ENCODE results near the gene MRPL32.

Gene MRPL32

DNA sequence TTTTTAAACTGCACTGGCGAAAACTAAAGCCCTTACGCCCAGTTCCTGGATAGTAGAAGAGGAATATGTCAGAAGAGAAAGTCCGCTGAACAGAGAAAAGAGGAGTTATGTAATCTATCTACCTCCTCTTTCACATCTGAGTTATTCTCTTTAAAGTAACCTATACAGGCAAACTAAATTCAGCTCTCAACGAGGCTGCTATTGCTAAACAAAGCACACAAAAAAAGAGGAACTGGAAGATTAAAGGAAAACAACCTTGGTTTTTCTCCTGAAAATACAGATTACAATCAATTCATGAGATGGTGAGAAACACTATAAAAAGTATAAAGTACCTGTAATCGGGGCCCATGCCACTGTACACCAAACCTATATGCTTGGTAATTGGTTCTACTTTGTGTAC is 6.0 kb upstream of the MRPL32 start:
- DNase-seq (ENCODE audit: low read depth), result no peak
- no peak overlapping the region for H3K4me3 ChIP-seq (ENCODE audit: low read length)
- TF ChIP-seq, protein P1, sequence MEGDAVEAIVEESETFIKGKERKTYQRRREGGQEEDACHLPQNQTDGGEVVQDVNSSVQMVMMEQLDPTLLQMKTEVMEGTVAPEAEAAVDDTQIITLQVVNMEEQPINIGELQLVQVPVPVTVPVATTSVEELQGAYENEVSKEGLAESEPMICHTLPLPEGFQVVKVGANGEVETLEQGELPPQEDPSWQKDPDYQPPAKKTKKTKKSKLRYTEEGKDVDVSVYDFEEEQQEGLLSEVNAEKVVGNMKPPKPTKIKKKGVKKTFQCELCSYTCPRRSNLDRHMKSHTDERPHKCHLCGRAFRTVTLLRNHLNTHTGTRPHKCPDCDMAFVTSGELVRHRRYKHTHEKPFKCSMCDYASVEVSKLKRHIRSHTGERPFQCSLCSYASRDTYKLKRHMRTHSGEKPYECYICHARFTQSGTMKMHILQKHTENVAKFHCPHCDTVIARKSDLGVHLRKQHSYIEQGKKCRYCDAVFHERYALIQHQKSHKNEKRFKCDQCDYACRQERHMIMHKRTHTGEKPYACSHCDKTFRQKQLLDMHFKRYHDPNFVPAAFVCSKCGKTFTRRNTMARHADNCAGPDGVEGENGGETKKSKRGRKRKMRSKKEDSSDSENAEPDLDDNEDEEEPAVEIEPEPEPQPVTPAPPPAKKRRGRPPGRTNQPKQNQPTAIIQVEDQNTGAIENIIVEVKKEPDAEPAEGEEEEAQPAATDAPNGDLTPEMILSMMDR (IDR thresholded peaks at IDR 0.05; ENCODE audit: insufficient read depth, low read depth, low read length, missing control alignments), result no peak

DNA sequence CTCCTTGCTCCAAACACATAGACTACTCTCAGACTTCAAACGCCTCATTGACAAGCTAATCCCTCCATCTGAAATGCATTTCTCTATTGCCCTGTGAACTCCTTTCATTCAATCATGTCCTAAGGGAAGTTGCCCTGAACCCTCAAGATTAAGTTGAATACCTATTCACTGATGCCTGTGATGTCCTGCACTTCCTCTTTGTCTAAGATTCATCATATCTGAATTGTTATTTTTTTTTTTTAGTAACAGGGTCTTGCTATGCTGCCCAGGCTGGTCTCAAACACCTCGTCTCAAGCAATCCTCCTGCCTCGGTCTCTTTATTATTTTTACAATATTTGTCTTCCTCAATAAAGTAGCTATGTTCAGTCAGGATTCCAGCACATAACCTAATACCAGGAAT is 3.4 kb upstream of the MRPL32 start:
- TF ChIP-seq, protein P1 (IDR thresholded peaks at IDR 0.05; ENCODE audit: insufficient read depth, low read depth, low read length, missing control alignments), result no peak
- H3K4me3 ChIP-seq (ENCODE audit: low read length), result no peak overlapping the region
- no peak for DNase-seq (ENCODE audit: low read depth)

GRCh38 chr7:42929449-42929848 is 2.7 kb upstream of the MRPL32 start:
- TF ChIP-seq, protein P1 (IDR thresholded peaks at IDR 0.05; ENCODE audit: insufficient read depth, low read depth, low read length, missing control alignments), result no peak
- DNase-seq (ENCODE audit: low read depth), result no peak
- H3K4me3 ChIP-seq (ENCODE audit: low read length), result no peak overlapping the region

GRCh38 chr7:42930889-42931288 is 1.3 kb upstream of the MRPL32 start:
- DNase-seq (ENCODE audit: low read depth), result no peak
- TF ChIP-seq, protein P1 (IDR thresholded peaks at IDR 0.05; ENCODE audit: insufficient read depth, low read depth, low read length, missing control alignments), result no peak
- H3K4me3 ChIP-seq (ENCODE audit: low read length), result peak overlapping the region; percentile 88

DNA sequence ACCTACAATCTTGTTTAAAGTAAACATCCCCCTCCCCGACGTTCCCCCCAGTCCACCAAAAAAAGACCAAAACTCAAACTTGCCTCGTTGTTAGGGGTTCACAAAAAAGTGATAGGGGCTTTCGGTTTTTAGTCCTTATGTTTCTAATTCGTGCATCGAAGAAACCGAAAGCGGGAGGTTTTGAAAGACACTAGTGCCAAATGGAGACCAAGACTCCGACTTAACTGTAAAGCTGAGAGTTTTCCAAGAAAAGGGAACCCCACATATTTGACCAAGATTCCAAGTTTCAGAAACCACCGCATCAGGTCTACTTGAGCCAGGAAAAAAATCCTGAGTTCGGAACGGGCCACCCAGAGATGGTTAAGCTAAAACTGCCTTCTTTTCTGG is 736 bp upstream of the MRPL32 start:
- H3K4me3 ChIP-seq (ENCODE audit: low read length), result peak overlapping the region; percentile 88
- TF ChIP-seq, protein P1 (IDR thresholded peaks at IDR 0.05; ENCODE audit: insufficient read depth, low read depth, low read length, missing control alignments), result no peak
- DNase-seq (ENCODE audit: low read depth), result no peak

- peak overlapping the region; percentile 88 for H3K4me3 ChIP-seq (ENCODE audit: low read length)
- TF ChIP-seq, protein P1 (IDR thresholded peaks at IDR 0.05; ENCODE audit: insufficient read depth, low read depth, low read length, missing control alignments), result no peak
- DNase-seq (ENCODE audit: low read depth), result no peak
These were observed 825 bp downstream of the MRPL32 start for GRCh38 chr7:42932811-42933591.

- no peak overlapping the region for H3K4me3 ChIP-seq (ENCODE audit: low read length)
- DNase-seq (ENCODE audit: low read depth), result no peak
- TF ChIP-seq, protein P1 (IDR thresholded peaks at IDR 0.05; ENCODE audit: insufficient read depth, low read depth, low read length, missing control alignments), result no peak
These were observed 2.1 kb downstream of the MRPL32 start for GRCh38 chr7:42934291-42934690.
